22Rv1 (cell line): ENCODE results near the gene DNAJC4.

ENCODE experiments used
- ZFX ChIP-seq: fragments of 450-650 bp; IDR thresholded peaks from 2 replicates; pipeline ENCODE4 v1.6.1; 2017; ENCODE audit warnings: antibody characterized with exemption, borderline replicate concordance
- TF ChIP-seq, protein P1 (sequence below): fragments of 450-650 bp; IDR thresholded peaks from 2 replicates; pipeline ENCODE4 v1.5.1; 2017; ENCODE audit warnings: mild to moderate bottlenecking

- TF ChIP-seq, protein P1, sequence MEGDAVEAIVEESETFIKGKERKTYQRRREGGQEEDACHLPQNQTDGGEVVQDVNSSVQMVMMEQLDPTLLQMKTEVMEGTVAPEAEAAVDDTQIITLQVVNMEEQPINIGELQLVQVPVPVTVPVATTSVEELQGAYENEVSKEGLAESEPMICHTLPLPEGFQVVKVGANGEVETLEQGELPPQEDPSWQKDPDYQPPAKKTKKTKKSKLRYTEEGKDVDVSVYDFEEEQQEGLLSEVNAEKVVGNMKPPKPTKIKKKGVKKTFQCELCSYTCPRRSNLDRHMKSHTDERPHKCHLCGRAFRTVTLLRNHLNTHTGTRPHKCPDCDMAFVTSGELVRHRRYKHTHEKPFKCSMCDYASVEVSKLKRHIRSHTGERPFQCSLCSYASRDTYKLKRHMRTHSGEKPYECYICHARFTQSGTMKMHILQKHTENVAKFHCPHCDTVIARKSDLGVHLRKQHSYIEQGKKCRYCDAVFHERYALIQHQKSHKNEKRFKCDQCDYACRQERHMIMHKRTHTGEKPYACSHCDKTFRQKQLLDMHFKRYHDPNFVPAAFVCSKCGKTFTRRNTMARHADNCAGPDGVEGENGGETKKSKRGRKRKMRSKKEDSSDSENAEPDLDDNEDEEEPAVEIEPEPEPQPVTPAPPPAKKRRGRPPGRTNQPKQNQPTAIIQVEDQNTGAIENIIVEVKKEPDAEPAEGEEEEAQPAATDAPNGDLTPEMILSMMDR: no peak
- TF ChIP-seq ZFX: no peak
These were observed 26.0 kb downstream of the DNAJC4 start for GRCh38 chr11:64256300-64256699.
